ENCODE measurements around the gene PSD4.

PSD4 gene

GRCh38 chr2:113167962-113168340 lies 5.8 kb upstream of the PSD4 start:
- TF ChIP-seq, protein P1, sequence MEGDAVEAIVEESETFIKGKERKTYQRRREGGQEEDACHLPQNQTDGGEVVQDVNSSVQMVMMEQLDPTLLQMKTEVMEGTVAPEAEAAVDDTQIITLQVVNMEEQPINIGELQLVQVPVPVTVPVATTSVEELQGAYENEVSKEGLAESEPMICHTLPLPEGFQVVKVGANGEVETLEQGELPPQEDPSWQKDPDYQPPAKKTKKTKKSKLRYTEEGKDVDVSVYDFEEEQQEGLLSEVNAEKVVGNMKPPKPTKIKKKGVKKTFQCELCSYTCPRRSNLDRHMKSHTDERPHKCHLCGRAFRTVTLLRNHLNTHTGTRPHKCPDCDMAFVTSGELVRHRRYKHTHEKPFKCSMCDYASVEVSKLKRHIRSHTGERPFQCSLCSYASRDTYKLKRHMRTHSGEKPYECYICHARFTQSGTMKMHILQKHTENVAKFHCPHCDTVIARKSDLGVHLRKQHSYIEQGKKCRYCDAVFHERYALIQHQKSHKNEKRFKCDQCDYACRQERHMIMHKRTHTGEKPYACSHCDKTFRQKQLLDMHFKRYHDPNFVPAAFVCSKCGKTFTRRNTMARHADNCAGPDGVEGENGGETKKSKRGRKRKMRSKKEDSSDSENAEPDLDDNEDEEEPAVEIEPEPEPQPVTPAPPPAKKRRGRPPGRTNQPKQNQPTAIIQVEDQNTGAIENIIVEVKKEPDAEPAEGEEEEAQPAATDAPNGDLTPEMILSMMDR (IDR thresholded peaks at IDR 0.05), result no peak

GRCh38 chr2:113169002-113169530 lies 4.7 kb upstream of the PSD4 start:
- TF ChIP-seq, protein P1 (IDR thresholded peaks at IDR 0.05), result no peak

DNA sequence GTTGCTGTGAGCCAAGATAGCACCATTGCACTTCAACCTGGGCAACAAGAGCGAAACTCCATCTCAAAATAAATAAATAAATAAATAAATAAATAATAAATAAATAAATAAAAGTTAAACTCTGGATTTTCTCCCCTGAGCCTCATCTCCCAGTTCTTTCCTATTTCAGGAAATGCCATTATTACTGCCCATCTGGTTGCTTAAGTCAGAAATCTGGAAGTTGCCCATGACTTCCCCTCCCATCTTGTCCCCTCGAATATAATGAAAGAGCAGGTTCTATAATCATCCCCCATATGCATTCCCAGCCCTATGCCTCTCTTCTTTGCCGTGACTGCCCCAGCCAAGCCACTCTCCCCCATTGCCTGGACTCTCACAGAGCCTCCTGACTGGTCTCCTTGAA lies 4.2 kb upstream of the PSD4 start:
- TF ChIP-seq, protein P1 (IDR thresholded peaks at IDR 0.05), result no peak

DNA sequence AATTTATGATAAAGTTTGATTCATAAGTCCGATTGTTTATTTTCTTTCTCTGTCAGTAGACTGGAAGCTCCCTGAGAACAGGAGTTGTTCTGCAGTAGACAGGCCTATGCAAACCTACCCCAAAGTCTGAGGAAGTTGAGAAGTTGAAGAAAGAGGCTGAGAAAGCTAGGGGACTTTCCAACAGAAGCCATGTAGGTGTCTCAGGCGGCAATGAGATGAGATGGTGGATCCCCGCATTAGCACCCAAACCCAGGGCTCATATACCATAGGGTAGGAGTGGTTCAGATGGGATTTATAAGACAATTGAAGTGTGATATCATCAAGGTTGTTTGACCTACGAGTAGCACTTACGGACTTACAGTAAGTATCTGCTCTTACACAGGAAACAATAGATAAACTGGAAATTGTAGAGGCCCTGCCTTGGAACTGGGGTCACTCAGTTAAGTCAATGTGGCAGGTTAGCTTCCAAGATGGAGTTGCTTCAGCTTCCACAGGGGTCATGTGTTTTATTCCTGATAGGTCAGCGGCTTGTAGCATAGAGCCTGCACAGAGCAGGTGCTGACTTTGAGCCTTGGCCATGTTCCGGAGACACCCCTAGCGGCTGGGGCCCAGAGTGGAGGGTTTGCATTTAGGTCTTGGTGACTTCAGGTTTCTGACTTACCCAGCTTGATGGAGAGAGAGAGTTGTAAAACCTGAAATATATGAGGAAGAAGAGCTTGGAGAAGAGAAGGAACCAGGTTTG lies 2.3 kb upstream of the PSD4 start:
- TF ChIP-seq, protein P1 (IDR thresholded peaks at IDR 0.05), result no peak

DNA sequence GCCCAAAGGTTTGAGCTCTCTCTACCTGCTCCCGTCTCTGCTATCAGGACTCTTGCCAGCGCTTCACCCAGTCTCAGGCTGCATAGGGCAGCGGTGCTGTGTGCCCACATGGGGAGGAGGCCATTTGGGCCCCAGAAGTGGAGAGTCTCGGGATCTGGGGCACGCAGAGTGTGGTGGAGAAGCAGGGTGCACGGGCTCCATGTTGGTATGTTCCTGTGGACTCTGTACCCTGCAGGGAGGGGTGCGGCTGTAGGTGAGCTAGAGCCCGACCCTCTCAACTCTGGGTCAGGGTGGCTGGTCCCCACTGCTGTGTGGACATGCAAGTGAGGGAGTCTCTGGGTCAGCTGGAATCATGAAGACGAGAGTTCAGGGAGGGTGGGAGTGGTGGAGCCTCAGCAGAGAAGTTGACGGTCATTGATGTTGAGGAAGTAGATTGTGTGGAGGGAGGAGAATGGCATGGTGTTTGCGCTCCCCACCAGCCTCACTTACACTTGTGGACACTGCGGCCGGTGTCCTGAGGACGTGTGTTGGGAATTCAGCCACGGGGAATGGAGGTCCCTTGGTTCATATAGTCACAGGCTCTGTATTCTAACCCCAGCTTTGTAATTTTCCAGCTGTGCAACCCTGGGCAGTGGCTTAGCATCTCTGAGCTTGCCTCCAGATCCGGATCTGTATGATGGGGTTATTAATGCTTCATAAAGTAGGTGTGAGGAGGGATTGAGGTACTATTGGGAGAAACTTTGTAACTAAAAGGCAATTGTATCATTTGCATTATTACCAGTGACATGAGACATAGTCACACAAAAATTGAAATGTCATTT lies 840 bp upstream of the PSD4 start:
- TF ChIP-seq, protein P1 (IDR thresholded peaks at IDR 0.05), result no peak

DNA sequence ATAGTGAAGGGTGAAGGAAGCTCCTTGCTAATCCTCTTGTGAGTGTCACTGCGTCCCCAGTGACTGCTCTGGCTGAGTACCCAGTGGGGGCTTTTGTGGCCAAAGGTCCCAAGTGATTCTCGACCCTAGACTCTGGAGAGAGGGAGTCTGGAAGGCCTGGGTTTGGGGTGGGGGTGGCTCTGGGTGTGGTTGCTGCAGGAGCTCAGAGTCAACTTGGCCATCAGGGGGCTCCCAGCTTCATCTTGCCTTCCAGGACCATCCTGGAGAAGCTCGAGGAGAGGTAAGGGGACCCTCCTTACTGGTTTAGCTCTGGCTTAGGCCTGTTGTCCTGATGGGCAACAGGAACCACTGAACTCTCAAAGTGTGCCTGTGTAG lies 592 bp downstream of the PSD4 start:
- TF ChIP-seq, protein P1 (IDR thresholded peaks at IDR 0.05), result no peak

DNA sequence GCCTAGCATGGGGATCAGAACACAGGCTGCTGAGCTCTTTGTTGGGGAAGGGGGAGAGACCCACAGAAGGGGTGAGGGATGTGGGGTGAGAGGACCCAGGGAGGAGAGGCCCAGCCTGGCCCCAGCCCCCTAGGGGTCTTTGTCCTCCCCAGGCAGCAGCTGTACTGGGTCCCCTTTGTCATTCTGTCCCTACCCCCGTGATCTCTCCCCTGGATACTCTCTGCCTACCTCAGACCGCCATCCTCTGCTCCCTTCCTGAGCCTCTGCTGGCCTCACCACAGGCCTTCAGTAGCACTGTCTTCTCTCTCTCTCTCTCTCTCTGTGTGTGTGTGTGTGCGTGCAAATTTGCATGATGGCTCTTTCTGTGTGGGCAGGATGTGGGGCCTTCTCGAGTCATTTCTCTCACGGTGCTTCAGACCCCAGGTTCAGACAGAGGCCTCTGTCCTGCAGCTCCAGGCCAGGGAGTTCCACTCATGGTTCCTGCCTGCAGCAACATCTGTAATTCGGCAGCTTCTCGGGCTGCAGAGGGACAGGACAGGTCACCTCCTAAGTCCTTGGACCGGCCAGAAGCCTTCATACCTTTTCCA lies 1.4 kb downstream of the PSD4 start:
- TF ChIP-seq, protein P1 (IDR thresholded peaks at IDR 0.05), result no peak

Measured in LNCAP (cell line).